ENCODE data around the gene PRPSAP2.

DNA sequence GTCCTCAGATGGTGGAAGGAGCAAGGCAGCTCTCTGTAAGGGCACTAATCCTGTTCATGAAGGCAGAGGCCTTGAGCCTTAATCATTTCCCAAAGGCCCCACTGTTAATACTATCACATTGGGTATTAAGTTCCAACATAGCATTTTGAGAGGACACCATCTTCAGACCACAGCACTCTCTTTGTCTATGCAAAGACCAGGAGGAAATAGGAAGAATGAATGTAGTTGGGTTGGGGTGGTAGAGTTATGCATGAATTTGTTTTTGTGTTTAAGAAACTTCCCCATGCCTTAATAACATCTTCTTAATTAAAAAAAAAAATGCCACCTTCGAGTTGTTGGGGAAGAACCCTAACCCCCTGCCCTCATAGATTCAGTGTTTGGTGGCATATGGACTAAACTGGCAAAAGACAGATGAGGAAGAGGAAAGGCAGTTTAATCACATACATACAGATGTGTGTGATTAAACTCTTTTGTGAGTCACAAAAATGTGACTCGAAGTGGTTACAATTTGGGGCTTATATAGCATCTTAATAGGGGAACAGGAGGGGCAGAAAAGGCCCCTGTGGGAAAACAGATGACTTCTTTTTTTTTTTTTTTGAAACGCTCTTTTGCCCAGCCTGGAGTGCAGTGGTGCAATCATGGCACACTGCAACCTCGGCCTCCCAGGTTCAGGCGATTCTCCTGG, 59.0 kb downstream of the PRPSAP2 start:
- TF ChIP-seq GATA2 (IDR thresholded peaks at IDR 0.05; ENCODE audit: low read depth, low read length): no peak
- TF ChIP-seq GATA3 (IDR thresholded peaks at IDR 0.05; ENCODE audit: low read depth, low read length): no peak
